Progenitor cell of endocrine pancreas (in vitro differentiated cells): ENCODE data around the gene SPNS2. TPM values are rescaled to one million over a fixed set of nuclear protein-coding genes. Genes with fewer than 3 reads are reported as not detected.

Experiments
- DNase-seq: peaks from one replicate; pipeline ENCODE4 v3.0.0; 2021; ENCODE audit warnings: low spot score; ENCODE audit not compliant: unreplicated experiment
- H3K27ac Mint-ChIP-seq: 2 replicates; pipeline ENCODE4 v1.8.0; 2021; ENCODE audit warnings: mild to moderate bottlenecking, moderate library complexity, mixed read lengths
- H3K27me3 Mint-ChIP-seq: 2 replicates; pipeline ENCODE4 v1.8.0; 2021; ENCODE audit warnings: mixed read lengths
- H3K36me3 Mint-ChIP-seq: 2 replicates; pipeline ENCODE4 v1.8.0; 2022; ENCODE audit warnings: mixed read lengths; ENCODE audit not compliant: insufficient read depth
- H3K4me1 Mint-ChIP-seq: 2 replicates; pipeline ENCODE4 v1.8.0; 2021; ENCODE audit warnings: low read depth, mixed read lengths
- H3K4me3 Mint-ChIP-seq: 2 replicates; pipeline ENCODE4 v1.8.0; 2021; ENCODE audit warnings: low read depth, mild to moderate bottlenecking, moderate library complexity, mixed read lengths
- H3K9me3 Mint-ChIP-seq: 2 replicates; pipeline ENCODE4 v1.8.0; 2021; ENCODE audit warnings: low read depth, mixed read lengths
- CTCF ChIP-seq: fragments of 200-600 bp; sonication (generic); IDR thresholded peaks from one replicate; pipeline ENCODE4 v1.5.0; 2021; ENCODE audit warnings: antibody characterized with exemption, mild to moderate bottlenecking; ENCODE audit not compliant: unreplicated experiment
- total RNA-seq: library from RNA; stranded (reverse); gene quantifications from 2 replicates; pipeline ENCODE4 v1.2.1, GENCODE V29; 2021

The SPNS2 gene
- total RNA-seq, 1 donor from 2014 or later = 0.60 TPM

GRCh38 chr17:4492721-4493561, 5.7 kb upstream of the SPNS2 start:
- no peaks in the 10 kb centered on the region for H3K9me3 Mint-ChIP-seq
- peak overlapping the region; percentile 77 for H3K27ac Mint-ChIP-seq
- peaks cover 22% of the 10 kb centered on the region for H3K27me3 Mint-ChIP-seq
- H3K36me3 Mint-ChIP-seq = no peaks in the 10 kb centered on the region
- H3K4me1 Mint-ChIP-seq = peaks cover 5% of the 10 kb centered on the region
- peak; percentile 83 for DNase-seq
- no peak for TF ChIP-seq CTCF
- no peak overlapping the region for H3K4me3 Mint-ChIP-seq

- H3K27me3 Mint-ChIP-seq = peaks cover 50% of the 10 kb centered on the region
- peaks cover 18% of the 10 kb centered on the region for H3K4me1 Mint-ChIP-seq
- H3K9me3 Mint-ChIP-seq = no peaks in the 10 kb centered on the region
- DNase-seq = no peak
- H3K4me3 Mint-ChIP-seq = peak overlapping the region; percentile 7
- no peak for TF ChIP-seq CTCF
- H3K27ac Mint-ChIP-seq = no peak overlapping the region
- H3K36me3 Mint-ChIP-seq = no peaks in the 10 kb centered on the region
Measured at GRCh38 chr17:4497101-4497824, 1.4 kb upstream of the SPNS2 start.

- Mint-ChIP-seq H3K36me3 (no peaks in the 10 kb centered on the region), H3K27ac (peak overlapping the region; percentile 33), H3K27me3 (peaks cover 62% of the 10 kb centered on the region), H3K4me1 (peaks cover 13% of the 10 kb centered on the region), H3K4me3 (peak overlapping the region; percentile 67), H3K9me3 (no peaks in the 10 kb centered on the region)
- TF ChIP-seq CTCF = no peak
- no peak for DNase-seq
Measured at GRCh38 chr17:4499431-4500190, 930 bp downstream of the SPNS2 start.

- no peak overlapping the region for H3K27ac Mint-ChIP-seq
- TF ChIP-seq CTCF = no peak
- H3K27me3 Mint-ChIP-seq = peaks cover 68% of the 10 kb centered on the region
- DNase-seq = no peak
- H3K9me3 Mint-ChIP-seq = no peaks in the 10 kb centered on the region
- H3K4me3 Mint-ChIP-seq = peak overlapping the region; percentile 32
- peaks cover 13% of the 10 kb centered on the region for H3K4me1 Mint-ChIP-seq
- no peaks in the 10 kb centered on the region for H3K36me3 Mint-ChIP-seq
Measured at GRCh38 chr17:4500191-4500571, 1.5 kb downstream of the SPNS2 start.
